HL-60 (cell line): Measurements from ENCODE around the gene CBLB.

Experiments used
- DNase-seq, 2 experiments: peaks; one replicate each; pipeline ENCODE4 v3.0.0-alpha.2; 2010 to 2020; ENCODE audit warnings: low read depth in 1 of 2, low spot score in 1 of 2
- H3K27ac ChIP-seq: fragments of 250-450 bp; sonication (Bioruptor Pico); replicated peaks from 2 replicates; pipeline ENCODE4 v1.5.1; 2020; ENCODE audit warnings: mild to moderate bottlenecking, moderate library complexity
- H3K27me3 ChIP-seq: fragments of 250-450 bp; sonication (Bioruptor Pico); 2 replicates; pipeline ENCODE4 v1.5.1; 2021; ENCODE audit warnings: mild to moderate bottlenecking, moderate library complexity; ENCODE audit not compliant: insufficient read depth, poor library complexity, severe bottlenecking
- H3K4me3 ChIP-seq: replicated peaks from 2 replicates; pipeline ENCODE4 v1.5.1; 2011; ENCODE audit warnings: mild to moderate bottlenecking, control low read depth, low read length; ENCODE audit not compliant: insufficient read depth
- CTCF ChIP-seq: IDR thresholded peaks from one replicate; pipeline ENCODE4 v1.5.1; 2011; ENCODE audit warnings: low read length, control low read depth, inconsistent platforms; ENCODE audit not compliant: insufficient read depth
- GABPA ChIP-seq: IDR thresholded peaks from 2 replicates; pipeline ENCODE4 v1.6.1; 2012; ENCODE audit warnings: low read depth
- POLR2AphosphoS5 ChIP-seq: IDR thresholded peaks from 2 replicates; pipeline ENCODE4 v1.6.1; 2012; ENCODE audit warnings: low read depth
- SPI1 ChIP-seq: IDR thresholded peaks from 2 replicates; pipeline ENCODE4 v1.6.1; 2012; ENCODE audit warnings: low read depth, mild to moderate bottlenecking, borderline replicate concordance
- TF ChIP-seq, protein P1 (sequence below): IDR thresholded peaks from 2 replicates; pipeline ENCODE4 v1.6.1; 2012; ENCODE audit warnings: low read depth; ENCODE audit not compliant: insufficient replicate concordance

CBLB gene

DNA sequence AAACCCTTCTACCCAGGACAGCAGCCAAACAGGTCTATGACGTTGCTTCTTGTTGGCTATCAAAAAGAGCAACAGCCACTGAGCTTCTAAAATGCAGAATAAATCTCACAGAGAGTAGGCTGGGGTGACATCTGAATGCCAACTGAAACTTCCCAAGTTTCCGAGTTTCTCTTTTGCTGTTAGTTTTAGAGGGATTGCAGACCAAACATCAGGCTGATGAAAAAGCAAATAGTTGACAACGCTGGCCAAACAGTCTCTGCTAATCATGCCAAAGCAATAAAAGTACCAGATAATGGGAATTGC is 670 bp upstream of the CBLB start:
- H3K4me3 ChIP-seq = peak overlapping the region; percentile 99
- peak overlapping the region; percentile 69 for H3K27ac ChIP-seq
- no peak for DNase-seq
- H3K27me3 ChIP-seq = no peaks in the 10 kb centered on the region
- TF ChIP-seq SPI1 = no peak
- TF ChIP-seq, protein P1, sequence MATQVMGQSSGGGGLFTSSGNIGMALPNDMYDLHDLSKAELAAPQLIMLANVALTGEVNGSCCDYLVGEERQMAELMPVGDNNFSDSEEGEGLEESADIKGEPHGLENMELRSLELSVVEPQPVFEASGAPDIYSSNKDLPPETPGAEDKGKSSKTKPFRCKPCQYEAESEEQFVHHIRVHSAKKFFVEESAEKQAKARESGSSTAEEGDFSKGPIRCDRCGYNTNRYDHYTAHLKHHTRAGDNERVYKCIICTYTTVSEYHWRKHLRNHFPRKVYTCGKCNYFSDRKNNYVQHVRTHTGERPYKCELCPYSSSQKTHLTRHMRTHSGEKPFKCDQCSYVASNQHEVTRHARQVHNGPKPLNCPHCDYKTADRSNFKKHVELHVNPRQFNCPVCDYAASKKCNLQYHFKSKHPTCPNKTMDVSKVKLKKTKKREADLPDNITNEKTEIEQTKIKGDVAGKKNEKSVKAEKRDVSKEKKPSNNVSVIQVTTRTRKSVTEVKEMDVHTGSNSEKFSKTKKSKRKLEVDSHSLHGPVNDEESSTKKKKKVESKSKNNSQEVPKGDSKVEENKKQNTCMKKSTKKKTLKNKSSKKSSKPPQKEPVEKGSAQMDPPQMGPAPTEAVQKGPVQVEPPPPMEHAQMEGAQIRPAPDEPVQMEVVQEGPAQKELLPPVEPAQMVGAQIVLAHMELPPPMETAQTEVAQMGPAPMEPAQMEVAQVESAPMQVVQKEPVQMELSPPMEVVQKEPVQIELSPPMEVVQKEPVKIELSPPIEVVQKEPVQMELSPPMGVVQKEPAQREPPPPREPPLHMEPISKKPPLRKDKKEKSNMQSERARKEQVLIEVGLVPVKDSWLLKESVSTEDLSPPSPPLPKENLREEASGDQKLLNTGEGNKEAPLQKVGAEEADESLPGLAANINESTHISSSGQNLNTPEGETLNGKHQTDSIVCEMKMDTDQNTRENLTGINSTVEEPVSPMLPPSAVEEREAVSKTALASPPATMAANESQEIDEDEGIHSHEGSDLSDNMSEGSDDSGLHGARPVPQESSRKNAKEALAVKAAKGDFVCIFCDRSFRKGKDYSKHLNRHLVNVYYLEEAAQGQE = peak; percentile 82

DNA sequence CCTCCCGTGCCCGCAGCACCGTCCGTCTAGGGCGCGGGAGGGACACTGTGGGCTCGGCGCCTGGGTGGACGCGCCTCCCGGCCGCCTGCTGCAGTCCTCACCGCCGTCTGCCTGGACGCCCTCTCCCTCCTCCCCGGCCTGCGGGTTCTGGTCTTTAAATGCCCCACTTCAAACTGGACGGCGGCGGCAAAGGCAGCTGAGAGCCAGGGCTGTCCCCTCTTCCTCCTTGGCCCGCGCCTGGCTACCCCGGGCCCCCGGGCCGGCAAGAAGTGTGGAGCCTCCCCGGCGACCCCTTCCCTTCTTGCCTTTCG is 426 bp downstream of the CBLB start:
- TF ChIP-seq, protein P1 = no peak
- no peak for TF ChIP-seq GABPA
- no peak for TF ChIP-seq POLR2AphosphoS5
- no peak for TF ChIP-seq CTCF
- no peak for TF ChIP-seq SPI1
- no peaks in the 10 kb centered on the region for H3K27me3 ChIP-seq
- peak overlapping the region; percentile 99 for H3K4me3 ChIP-seq
- peak overlapping the region; percentile 69 for H3K27ac ChIP-seq
- DNase-seq = peak in 1 of 2 experiments; percentile 16

DNA sequence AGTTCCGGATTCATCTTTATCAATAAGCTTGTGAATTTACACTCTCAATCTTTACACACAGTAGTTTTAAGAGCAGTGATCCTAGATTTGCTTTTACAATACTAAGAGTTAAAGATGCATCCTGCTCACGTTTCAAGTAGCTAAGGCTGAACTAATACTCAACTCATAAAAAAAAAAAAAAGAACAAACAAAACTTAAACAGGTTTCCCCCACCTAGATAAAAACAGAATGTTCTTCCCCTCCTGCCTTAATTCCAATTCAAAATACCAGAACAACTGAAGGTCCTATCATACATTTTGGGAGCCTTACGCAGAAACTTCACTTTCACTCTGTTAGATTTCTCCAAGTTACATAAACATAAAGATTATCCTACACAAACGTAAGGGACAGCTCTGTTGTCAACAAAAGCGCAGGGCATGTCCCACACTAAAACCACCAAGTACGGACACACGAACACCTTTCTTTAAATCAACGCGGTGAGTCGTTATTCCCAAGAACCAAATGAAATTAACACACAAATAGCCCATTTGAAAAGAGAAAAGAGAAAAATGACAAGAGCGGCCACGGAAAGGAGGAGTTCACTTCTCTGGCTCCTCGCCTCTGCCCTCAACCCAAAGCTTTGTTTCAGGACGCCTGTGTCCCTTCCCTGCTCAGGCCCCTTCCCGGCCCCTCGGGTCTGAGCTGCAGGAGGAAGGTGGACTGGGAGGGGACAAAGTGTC is 941 bp downstream of the CBLB start:
- no peak for TF ChIP-seq SPI1
- TF ChIP-seq CTCF = no peak
- no peak for TF ChIP-seq GABPA
- TF ChIP-seq, protein P1 = no peak
- no peak for TF ChIP-seq POLR2AphosphoS5
- H3K4me3 ChIP-seq = peak overlapping the region; percentile 99
- peak overlapping the region; percentile 69 for H3K27ac ChIP-seq
- DNase-seq = no peak
- no peaks in the 10 kb centered on the region for H3K27me3 ChIP-seq
